GM18868 (cell line): ENCODE results near the gene ERGIC3.

Experiments
- ATAC-seq: cut with Tn5 transposase; IDR thresholded peaks from one replicate; pipeline ENCODE4 v1.9.1; 2021; ENCODE audit warnings: mild to moderate bottlenecking, moderate library complexity; ENCODE audit not compliant: unreplicated experiment

ERGIC3 gene

GRCh38 chr20:35560541-35560940, 18.7 kb downstream of the ERGIC3 start:
- ATAC-seq, result no peak

GRCh38 chr20:35561268-35561667, 19.4 kb downstream of the ERGIC3 start:
- no peak for ATAC-seq

- no peak for ATAC-seq
Measured at GRCh38 chr20:35561671-35562070, 19.8 kb downstream of the ERGIC3 start.

GRCh38 chr20:35562541-35563110, 20.7 kb downstream of the ERGIC3 start:
- no peak for ATAC-seq

- ATAC-seq, result no peak
Measured at GRCh38 chr20:35563834-35564233, 22.0 kb downstream of the ERGIC3 start.

GRCh38 chr20:35564905-35565304, 23.0 kb downstream of the ERGIC3 start:
- ATAC-seq, result no peak

- ATAC-seq, result no peak
Measured at GRCh38 chr20:35568645-35569044, 26.8 kb downstream of the ERGIC3 start.

- no peak for ATAC-seq
Measured at GRCh38 chr20:35571555-35571954, 29.7 kb downstream of the ERGIC3 start.

GRCh38 chr20:35572838-35573237, 31.0 kb downstream of the ERGIC3 start:
- ATAC-seq, result no peak

GRCh38 chr20:35575958-35576357, 34.1 kb downstream of the ERGIC3 start:
- no peak for ATAC-seq

- ATAC-seq, result no peak
Measured at GRCh38 chr20:35576816-35577215, 34.9 kb downstream of the ERGIC3 start.

GRCh38 chr20:35578469-35578868, 36.6 kb downstream of the ERGIC3 start:
- no peak for ATAC-seq

GRCh38 chr20:35579196-35579595, 37.3 kb downstream of the ERGIC3 start:
- no peak for ATAC-seq

GRCh38 chr20:35582131-35582530, 40.3 kb downstream of the ERGIC3 start:
- ATAC-seq, result no peak

GRCh38 chr20:35582741-35583404, 41.0 kb downstream of the ERGIC3 start:
- no peak for ATAC-seq

- no peak for ATAC-seq
Measured at GRCh38 chr20:35583636-35584560, 42.0 kb downstream of the ERGIC3 start.

- ATAC-seq, result no peak
Measured at GRCh38 chr20:35586751-35587425, 45.0 kb downstream of the ERGIC3 start.

- no peak for ATAC-seq
Measured at GRCh38 chr20:35587436-35587835, 45.6 kb downstream of the ERGIC3 start.

GRCh38 chr20:35588397-35588796, 46.5 kb downstream of the ERGIC3 start:
- ATAC-seq, result no peak

GRCh38 chr20:35592339-35592974, 50.6 kb downstream of the ERGIC3 start:
- no peak for ATAC-seq

GRCh38 chr20:35595456-35595855, 53.6 kb downstream of the ERGIC3 start:
- ATAC-seq, result no peak
